ENCODE results near the gene CSPG5.

CSPG5 gene, protein sequence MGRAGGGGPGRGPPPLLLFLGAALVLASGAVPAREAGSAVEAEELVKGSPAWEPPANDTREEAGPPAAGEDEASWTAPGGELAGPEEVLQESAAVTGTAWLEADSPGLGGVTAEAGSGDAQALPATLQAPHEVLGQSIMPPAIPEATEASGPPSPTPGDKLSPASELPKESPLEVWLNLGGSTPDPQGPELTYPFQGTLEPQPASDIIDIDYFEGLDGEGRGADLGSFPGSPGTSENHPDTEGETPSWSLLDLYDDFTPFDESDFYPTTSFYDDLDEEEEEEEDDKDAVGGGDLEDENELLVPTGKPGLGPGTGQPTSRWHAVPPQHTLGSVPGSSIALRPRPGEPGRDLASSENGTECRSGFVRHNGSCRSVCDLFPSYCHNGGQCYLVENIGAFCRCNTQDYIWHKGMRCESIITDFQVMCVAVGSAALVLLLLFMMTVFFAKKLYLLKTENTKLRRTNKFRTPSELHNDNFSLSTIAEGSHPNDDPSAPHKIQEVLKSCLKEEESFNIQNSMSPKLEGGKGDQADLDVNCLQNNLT

DNA sequence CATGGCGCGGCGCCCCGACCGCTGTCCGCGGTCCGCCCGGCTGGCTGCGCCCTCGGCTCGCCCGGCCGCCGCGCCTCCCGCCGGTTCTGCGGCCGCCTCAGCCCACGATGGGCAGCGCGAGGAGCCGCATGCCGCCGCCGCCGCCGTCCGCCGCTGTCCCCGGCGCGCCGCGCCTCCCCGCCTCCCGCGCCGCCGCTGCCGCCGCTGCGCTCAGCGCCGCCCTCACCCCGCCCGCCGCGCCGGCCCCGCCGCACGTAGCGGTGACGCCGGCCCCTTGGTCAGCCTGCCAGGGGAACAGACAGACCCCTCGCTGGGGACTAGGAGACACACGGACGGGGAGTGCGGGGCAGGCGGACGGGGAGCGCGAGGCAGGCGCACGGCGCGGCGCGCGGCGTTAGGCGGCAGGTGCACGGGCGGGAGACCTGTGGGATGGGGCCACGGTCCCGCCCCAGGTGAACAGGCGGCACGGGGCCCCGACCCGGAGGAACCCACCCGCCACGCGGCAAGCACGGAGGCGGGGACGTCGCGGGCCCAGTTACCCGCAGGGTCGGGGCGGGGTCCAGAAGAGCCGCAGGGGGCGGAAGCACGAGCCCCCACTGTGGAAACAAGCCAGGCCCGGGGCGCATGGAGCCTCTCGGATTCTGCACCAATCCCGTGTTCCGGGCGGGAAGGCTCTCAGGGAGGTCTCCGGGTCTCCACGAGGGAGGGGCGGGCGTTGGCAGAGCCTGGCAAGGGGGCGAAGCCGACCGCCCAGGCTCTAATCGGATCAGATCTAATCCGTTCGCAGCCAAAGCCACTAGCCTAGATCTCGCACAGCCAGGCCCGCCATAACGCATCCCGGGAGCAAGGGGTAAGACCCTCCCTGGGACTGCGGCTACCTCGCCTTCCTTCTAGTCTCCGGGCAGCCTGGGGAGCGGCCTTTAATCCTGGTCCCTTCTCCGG, at the start of gene CSPG5:
CSPG5 (minus strand) TSS at position 175 of the 942 bp plus-strand sequence; CDS start at position 3, 172 bp downstream.
- DNase-seq: no peak
- in situ Hi-C loops (cut with MboI; ENCODE audit: low pct_unique_long_range_greater_than_20kb, low sequenced_read_pairs): no loop called here

DNA sequence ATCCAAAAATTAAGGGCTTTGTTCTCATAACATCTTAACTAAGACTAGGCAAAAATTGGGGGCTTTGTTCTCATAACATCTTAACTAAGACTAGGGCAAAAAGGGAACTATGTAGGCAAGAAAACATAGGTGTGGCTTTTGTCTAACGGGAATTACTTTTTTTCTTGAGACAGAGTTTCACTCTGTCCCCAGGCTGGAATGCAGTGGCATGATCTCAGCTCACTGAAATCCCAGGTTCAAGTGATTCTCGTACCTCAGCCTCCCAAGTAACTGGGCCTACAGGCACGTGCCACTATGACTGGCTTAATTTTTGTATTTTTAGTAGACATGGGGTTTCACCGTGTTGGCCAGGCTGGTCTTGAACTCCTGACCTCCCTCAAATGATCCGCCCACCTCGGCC, 49.8 kb upstream of the CSPG5 start:
- in situ Hi-C loops (cut with MboI; ENCODE audit: low pct_unique_long_range_greater_than_20kb, low sequenced_read_pairs): no loop called here

DNA sequence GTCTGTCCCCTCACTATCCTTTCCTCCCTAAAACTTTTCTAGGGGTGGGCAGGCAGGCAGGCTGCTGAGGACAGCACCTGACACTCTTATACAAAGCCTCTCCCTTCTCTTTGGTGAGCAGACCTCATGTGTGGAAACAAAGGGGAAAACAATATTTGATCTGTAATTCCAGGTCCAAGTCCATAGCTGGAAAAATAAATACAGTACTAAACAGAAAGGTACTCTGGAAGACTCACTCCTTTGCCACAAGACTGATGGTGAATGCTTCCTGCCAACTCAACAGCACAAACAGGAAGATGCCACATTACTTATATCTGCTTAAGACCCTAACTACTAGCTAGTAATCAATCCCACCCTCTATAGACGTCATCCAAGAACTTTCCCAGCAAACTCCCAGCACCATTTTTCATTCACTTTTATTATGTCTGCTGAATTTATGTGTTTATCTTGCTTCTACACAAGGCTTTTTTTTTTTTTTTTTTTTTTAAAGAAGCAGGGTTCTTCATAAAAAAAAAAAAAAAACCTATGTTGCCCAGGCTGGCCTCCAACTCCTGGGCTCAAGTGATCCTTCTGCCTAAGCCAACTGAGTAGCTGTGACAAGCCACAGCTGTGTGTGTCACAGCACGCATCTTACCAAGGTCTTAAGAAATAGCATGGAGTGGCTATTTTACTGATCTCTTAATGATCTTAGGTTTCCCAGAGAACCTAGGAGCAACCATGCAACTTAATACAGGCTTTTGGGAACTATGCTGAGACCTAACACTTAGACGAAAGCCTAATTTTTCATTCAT, 44.2 kb upstream of the CSPG5 start:
- in situ Hi-C loops (cut with MboI; ENCODE audit: low pct_unique_long_range_greater_than_20kb, low sequenced_read_pairs): no loop called here

More for the DNA sequence above, 49.8 kb upstream of the CSPG5 start:
- DNase-seq: no peak

DNA sequence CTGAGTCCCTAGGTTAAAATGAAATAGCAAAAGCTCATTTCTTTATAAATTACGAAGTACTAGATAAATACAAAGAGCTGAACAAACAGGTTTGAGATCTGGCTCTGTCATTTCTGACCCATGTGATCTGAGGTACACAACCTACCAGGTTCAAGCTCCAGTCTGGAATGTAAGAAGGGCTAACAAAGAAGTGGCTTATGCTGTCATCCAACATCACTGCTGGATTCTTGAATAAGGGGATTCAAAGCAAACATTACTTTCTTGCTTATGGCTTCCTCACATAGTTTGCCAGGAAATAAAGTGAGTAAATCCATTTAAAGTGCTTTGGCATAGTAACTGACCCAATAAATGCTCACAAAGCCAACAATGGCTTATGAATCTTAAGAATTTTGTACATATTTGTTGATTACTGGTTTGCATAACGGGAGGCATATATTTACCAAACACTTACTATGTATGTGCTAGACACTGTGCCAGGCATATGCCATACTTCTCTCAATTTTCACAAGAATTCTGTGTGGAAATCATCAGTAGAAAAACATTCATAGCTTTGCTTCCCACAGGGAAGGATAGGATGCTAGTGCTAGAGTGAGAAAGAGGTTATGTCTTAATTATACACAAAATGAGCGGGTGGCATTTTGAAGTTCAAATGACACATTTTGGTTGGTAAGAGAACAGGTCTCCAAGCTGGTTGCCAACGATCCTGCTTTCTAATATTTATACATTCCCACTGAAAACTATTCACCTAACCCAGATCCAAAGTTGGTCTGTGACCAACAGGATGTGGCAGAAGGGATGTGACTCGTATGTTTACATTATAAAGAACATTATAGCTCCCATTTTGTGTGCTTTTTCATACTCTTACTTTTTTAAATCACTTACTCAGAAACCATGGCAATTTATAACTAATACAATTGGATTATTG, 38.7 kb upstream of the CSPG5 start:
- no peak for DNase-seq
- in situ Hi-C loops (cut with MboI; ENCODE audit: low pct_unique_long_range_greater_than_20kb, low sequenced_read_pairs): no loop called here

More for the DNA sequence above, 44.2 kb upstream of the CSPG5 start:
- no peak for DNase-seq

DNA sequence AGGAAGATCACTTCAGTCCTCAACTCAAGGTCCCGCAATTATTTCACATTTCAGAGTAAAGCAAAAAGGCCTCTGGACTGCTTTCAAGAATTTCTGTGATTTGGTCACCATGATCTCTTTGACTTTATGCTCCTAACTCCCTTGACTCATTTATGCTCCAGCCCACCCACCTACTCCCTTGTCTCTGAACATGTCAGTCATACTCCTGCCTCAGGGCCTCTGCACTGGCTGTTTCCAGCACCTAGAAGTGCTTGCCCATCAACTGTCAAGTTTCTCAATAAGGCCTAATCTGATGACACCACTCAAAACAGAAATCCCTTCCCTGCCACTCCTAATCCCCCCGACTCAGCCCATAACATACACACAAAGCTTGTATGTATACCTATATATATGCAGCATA, 36.1 kb upstream of the CSPG5 start:
- in situ Hi-C loops (cut with MboI; ENCODE audit: low pct_unique_long_range_greater_than_20kb, low sequenced_read_pairs): no loop called here
- DNase-seq: no peak

- no peak for DNase-seq
- in situ Hi-C loops (cut with MboI; ENCODE audit: low pct_unique_long_range_greater_than_20kb, low sequenced_read_pairs): no loop called here
These were observed 35.1 kb upstream of the CSPG5 start for GRCh38 chr3:47613722-47614121.

DNA sequence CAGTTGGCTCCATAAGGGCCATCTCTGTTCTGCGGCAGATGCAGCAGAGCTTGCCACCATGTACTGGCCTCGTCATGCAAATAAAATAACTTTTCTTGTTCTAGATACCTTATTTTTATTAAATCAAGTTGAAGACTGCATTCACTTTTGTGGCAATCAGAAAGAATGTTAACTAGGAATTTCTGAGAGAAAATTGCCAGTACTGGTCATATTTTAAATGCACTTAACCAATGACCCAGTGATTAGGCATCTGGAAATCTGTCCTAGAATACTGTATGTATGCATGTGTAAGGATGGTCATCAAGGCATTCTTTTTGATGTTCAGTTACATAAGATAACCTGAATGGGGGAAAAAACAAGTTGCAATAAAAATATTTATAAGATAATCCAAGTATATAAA, 34.2 kb upstream of the CSPG5 start:
- DNase-seq: no peak
- in situ Hi-C loops (cut with MboI; ENCODE audit: low pct_unique_long_range_greater_than_20kb, low sequenced_read_pairs): no loop called here

DNA sequence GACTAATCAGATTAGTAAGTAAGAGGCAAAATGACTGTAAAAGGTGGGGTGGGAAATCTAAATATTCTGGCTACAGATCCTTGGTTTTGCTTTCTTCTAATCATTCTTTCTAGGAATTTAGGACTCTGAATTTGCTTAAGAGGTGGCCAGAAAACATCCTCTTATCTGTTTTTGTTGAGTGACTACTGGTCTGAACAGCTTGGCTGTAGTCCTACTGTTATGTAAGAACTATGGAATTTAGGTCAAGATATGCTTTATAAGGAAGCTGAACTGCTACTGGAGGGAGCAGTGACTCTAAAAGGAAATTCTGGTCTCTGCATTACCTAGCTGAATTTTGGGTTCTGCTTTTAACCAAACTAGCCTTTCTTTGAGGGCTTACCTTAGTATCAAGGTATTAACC, 33.5 kb upstream of the CSPG5 start:
- in situ Hi-C loops (cut with MboI; ENCODE audit: low pct_unique_long_range_greater_than_20kb, low sequenced_read_pairs): no loop called here
- no peak for DNase-seq

DNA sequence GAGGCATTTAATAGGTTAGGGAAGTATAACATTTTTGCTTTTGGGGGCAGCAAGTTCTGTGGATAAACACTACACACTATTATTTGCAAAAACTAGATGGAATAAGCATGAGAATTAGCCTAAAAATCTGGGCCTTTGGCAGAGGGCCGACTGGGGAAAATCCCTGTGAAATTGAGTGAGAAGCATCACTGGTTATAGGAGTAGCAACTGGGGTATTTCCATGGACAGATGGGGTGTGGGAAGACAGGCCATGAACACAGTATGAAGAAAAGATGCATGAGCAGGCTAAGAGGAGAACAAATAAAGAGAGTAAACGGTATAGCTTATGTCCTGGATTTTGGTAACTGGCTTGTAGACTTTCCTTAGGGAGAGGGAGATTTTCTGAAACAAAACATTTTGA, 32.9 kb upstream of the CSPG5 start:
- no peak for DNase-seq
- in situ Hi-C loops (cut with MboI; ENCODE audit: low pct_unique_long_range_greater_than_20kb, low sequenced_read_pairs): no loop called here

GRCh38 chr3:47610583-47610982, 31.9 kb upstream of the CSPG5 start:
- in situ Hi-C loops (cut with MboI; ENCODE audit: low pct_unique_long_range_greater_than_20kb, low sequenced_read_pairs): no loop called here
- no peak for DNase-seq

- in situ Hi-C loops (cut with MboI; ENCODE audit: low pct_unique_long_range_greater_than_20kb, low sequenced_read_pairs): no loop called here
- DNase-seq: no peak
These were observed 28.7 kb upstream of the CSPG5 start for GRCh38 chr3:47607335-47607734.

- in situ Hi-C loops (cut with MboI; ENCODE audit: low pct_unique_long_range_greater_than_20kb, low sequenced_read_pairs): no loop called here
- no peak for DNase-seq
These were observed 27.5 kb upstream of the CSPG5 start for GRCh38 chr3:47606165-47606564.

DNA sequence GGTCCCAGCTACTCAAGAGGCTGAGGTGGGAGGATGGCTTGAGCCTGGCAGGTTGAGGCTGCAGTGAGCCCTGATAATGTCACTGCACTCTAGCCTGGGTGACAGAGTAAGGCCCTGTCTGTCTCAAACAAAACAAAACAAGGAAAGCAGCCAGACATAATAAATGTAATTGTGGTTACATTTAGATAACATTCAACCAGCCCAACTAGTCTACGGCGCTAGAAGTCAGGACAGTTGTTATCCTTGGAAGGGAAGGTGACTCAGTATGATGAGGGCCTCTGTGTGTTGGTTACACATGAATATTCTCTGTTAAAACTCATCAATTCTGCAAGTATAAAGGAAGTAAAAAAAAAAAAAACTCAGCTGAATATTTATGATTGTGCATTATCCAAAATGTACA, 27.0 kb upstream of the CSPG5 start:
- in situ Hi-C loops (cut with MboI; ENCODE audit: low pct_unique_long_range_greater_than_20kb, low sequenced_read_pairs): no loop called here
- DNase-seq: no peak

- in situ Hi-C loops (cut with MboI; ENCODE audit: low pct_unique_long_range_greater_than_20kb, low sequenced_read_pairs): no loop called here
- DNase-seq: no peak
These were observed 25.5 kb upstream of the CSPG5 start for GRCh38 chr3:47604145-47604544.

- DNase-seq: no peak
- in situ Hi-C loops (cut with MboI; ENCODE audit: low pct_unique_long_range_greater_than_20kb, low sequenced_read_pairs): no loop called here
These were observed 24.7 kb upstream of the CSPG5 start for GRCh38 chr3:47603332-47603731.

GRCh38 chr3:47601281-47601680, 22.6 kb upstream of the CSPG5 start:
- DNase-seq: no peak

GRCh38 chr3:47594792-47595191, 16.1 kb upstream of the CSPG5 start:
- in situ Hi-C loops (cut with MboI; ENCODE audit: low pct_unique_long_range_greater_than_20kb, low sequenced_read_pairs): no loop called here
- no peak for DNase-seq

More at GRCh38 chr3:47601281-47601680, 22.6 kb upstream of the CSPG5 start:
- in situ Hi-C loops (cut with MboI; ENCODE audit: low pct_unique_long_range_greater_than_20kb, low sequenced_read_pairs): no loop called here

Data from KBM-7 (cell line).